Suppressor macrophage treated with lipopolysaccharide for 1 hour (primary cell): Measurements from ENCODE around the gene MTG1.
"Not testable (repeated sequence)": the region's sequence is repeated elsewhere in the genome, so short reads cannot be mapped to it uniquely, and the experiment has no call there.

Source experiments
- DNase-seq, 3 donors: peaks; one replicate each; pipeline ENCODE4 v3.0.0-alpha.2; 2020 to 2022

The MTG1 gene

GRCh38 chr10:133379152-133379800 lies 14.7 kb upstream of the MTG1 start, which contains the start of gene PAOX:
Gene PAOX, plus strand, starts transcription at chr10:133379262. Its CDS starts 55 bp downstream, at chr10:133379317.
- peak; percentile 71 to 91 (median 78) for DNase-seq

- DNase-seq = peak in 1 of 3 donors; percentile 42
Measured at GRCh38 chr10:133379801-133380666, 13.9 kb upstream of the MTG1 start.

- no peak for DNase-seq
Measured at GRCh38 chr10:133381036-133381435, 12.9 kb upstream of the MTG1 start.

- DNase-seq = no peak
Measured at GRCh38 chr10:133383551-133383950, 10.4 kb upstream of the MTG1 start.

- no peak for DNase-seq
Measured at GRCh38 chr10:133384071-133384470, 9.9 kb upstream of the MTG1 start.

GRCh38 chr10:133385214-133385613 lies 8.7 kb upstream of the MTG1 start:
- DNase-seq = no peak

- DNase-seq = not testable (repeated sequence)
Measured at GRCh38 chr10:133386951-133387350, 7.0 kb upstream of the MTG1 start.

GRCh38 chr10:133388236-133388972 lies 5.6 kb upstream of the MTG1 start:
- DNase-seq = no peak

GRCh38 chr10:133388973-133389818 lies 4.8 kb upstream of the MTG1 start:
- peak; percentile 7 to 25 (median 20) for DNase-seq

- no peak for DNase-seq
Measured at GRCh38 chr10:133390597-133391248, 3.2 kb upstream of the MTG1 start.

- DNase-seq = no peak
Measured at GRCh38 chr10:133391249-133391635, 2.7 kb upstream of the MTG1 start.

GRCh38 chr10:133391761-133392518 lies 2.0 kb upstream of the MTG1 start:
- peak in 2 of 3 donors; percentile 28 to 30 for DNase-seq

GRCh38 chr10:133393401-133394063 lies 425 bp upstream of the MTG1 start:
- DNase-seq = no peak

- peak in 2 of 3 donors; percentile 14 to 44 for DNase-seq
Measured at GRCh38 chr10:133394801-133395221, 854 bp downstream of the MTG1 start.

GRCh38 chr10:133396035-133396624 lies 2.2 kb downstream of the MTG1 start:
- DNase-seq = no peak

GRCh38 chr10:133397938-133398337 lies 4.0 kb downstream of the MTG1 start:
- DNase-seq = no peak

GRCh38 chr10:133399123-133399601 lies 5.2 kb downstream of the MTG1 start:
- no peak for DNase-seq

GRCh38 chr10:133400624-133401424 lies 6.9 kb downstream of the MTG1 start:
- DNase-seq = no peak

- DNase-seq = no peak
Measured at GRCh38 chr10:133401500-133401899, 7.5 kb downstream of the MTG1 start.
